Small intestine (tissue), 7 donors: ENCODE measurements around the gene GJC2. TPM values are rescaled to one million over a fixed set of nuclear protein-coding genes. Genes with fewer than 3 reads are reported as not detected.

ENCODE experiments used
- DNase-seq, 2 donors: peaks; one replicate each; pipeline versions ENCODE4 v3.0.0 to v3.0.0-alpha.2; 2013
- FAIRE-seq: peaks from 2 replicates; lab custom pipeline; 2012; peaks lifted over from hg19 to GRCh38; lab: Jason Lieb, UNC
- H3K27ac ChIP-seq, 3 donors: one replicate each; pipeline ENCODE4 v1.5.1; 2013; ENCODE audit warnings: low read length in 2 of 3, mild to moderate bottlenecking in 2 of 3, control low read depth in 1 of 3, inconsistent platforms in 1 of 3, low read depth in 1 of 3, moderate library complexity in 1 of 3
- H3K27me3 ChIP-seq, 3 donors: one replicate each; pipeline ENCODE4 v1.6.1; 2013; ENCODE audit warnings: low read length in 3 of 3, inconsistent platforms in 1 of 3; ENCODE audit not compliant: control insufficient read depth in 3 of 3, insufficient read depth in 3 of 3
- H3K36me3 ChIP-seq, 3 donors: one replicate each; pipeline ENCODE4 v1.6.1; 2013; ENCODE audit warnings: low read length in 3 of 3, inconsistent platforms in 1 of 3, low read depth in 1 of 3, mild to moderate bottlenecking in 1 of 3, moderate library complexity in 1 of 3; ENCODE audit not compliant: control insufficient read depth in 3 of 3, insufficient read depth in 2 of 3
- H3K4me1 ChIP-seq, 3 donors: one replicate each; pipeline ENCODE4 v1.6.1; 2013; ENCODE audit warnings: low read length in 2 of 3, inconsistent platforms in 1 of 3, low read depth in 1 of 3, mild to moderate bottlenecking in 1 of 3, moderate library complexity in 1 of 3; ENCODE audit not compliant: control insufficient read depth in 3 of 3, insufficient read depth in 2 of 3
- H3K4me3 ChIP-seq, 3 donors: one replicate each; pipeline ENCODE4 v1.5.1; 2013; ENCODE audit warnings: low read length in 3 of 3, control low read depth in 1 of 3, inconsistent platforms in 1 of 3, low read depth in 1 of 3, mild to moderate bottlenecking in 1 of 3, moderate library complexity in 1 of 3
- H3K9me3 ChIP-seq, 2 donors: one replicate each; pipeline ENCODE4 v1.6.1; 2013; ENCODE audit warnings: low read depth in 1 of 2, low read length in 1 of 2; ENCODE audit not compliant: control insufficient read depth in 2 of 2, insufficient read depth in 1 of 2
- WGBS, 3 donors: extraction: QIAGEN DNeasy Blood & Tissue Kit; methylation state at CpG; one replicate each; pipeline ENCODE4 v1.1.7; 2013; 5-methylcytosine and 5-hydroxymethylcytosine counted together
- polyA plus RNA-seq, 4 donors: library from polyadenylated mRNA; stranded (reverse) in 3 of 4; unstranded in 1 of 4; fragments of 200-250 nt in 3 of 4; fragments of 120-200 nt in 1 of 4; gene quantifications; one replicate each; pipeline versions ENCODE4 v1.2.1 to v1.2.3, GENCODE V29; 2013
- donor health status: healthy with polysubstance abuse.
- donor health status: control.
- donor health status: control.
- donor health status: Bipolar disorder and iron deficiency.
- donor health status: healthy.

GJC2 gene
- polyA plus RNA-seq, 4 donors = 0.27 to 1.4 (median 0.99) TPM; not detected in 1

DNA sequence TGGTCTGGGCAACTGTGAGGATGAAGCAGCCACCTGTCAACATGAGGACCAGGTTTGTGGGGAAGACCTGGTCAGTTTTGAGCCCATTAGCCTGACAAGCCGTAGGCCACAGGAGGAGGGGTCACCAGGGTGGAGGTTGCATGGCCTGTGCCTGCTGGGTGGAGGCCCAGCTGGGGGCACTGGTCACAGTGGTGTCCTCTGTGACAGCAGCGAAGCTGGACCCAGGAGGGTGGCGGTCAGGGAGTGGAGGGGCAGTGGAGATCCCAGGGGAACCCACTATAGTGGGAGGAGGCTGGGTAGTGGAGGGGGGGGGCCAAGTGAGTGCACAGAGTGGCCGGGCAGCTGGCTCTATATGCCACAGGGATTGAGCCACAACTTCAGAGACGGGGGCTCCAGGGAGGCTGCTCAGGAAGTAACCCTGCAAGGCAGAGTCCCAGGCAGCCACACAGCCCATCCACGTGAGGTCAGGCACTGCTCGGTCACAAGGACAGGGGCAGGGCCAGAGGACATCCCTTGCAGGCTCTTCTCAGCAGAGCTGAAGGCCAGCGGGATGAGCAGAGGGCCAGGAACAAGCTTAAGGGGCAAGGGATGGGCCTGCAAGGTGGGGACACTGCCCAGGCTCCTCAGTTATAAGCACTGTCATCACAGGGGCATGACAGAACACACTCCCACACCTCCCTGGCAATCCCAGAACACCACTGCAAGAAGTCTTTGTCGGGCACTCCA lies 44.3 kb upstream of the GJC2 start:
- FAIRE-seq = no peak
- no peak overlapping the region for H3K4me3 ChIP-seq
- no peaks in the 10 kb centered on the region for H3K27me3 ChIP-seq
- no peak for DNase-seq
- H3K36me3 ChIP-seq = peaks cover 0 to 46% (median 0%) of the 10 kb centered on the region in 3 donors
- 79 to 87% (median 85%) methylated on average over 8 to 9 of the region's 9 CpGs for WGBS, 3 donors
- no peak overlapping the region for H3K27ac ChIP-seq
- no peaks in the 10 kb centered on the region for H3K9me3 ChIP-seq
- peaks cover 5 to 29% (median 8%) of the 10 kb centered on the region in 3 donors for H3K4me1 ChIP-seq

DNA sequence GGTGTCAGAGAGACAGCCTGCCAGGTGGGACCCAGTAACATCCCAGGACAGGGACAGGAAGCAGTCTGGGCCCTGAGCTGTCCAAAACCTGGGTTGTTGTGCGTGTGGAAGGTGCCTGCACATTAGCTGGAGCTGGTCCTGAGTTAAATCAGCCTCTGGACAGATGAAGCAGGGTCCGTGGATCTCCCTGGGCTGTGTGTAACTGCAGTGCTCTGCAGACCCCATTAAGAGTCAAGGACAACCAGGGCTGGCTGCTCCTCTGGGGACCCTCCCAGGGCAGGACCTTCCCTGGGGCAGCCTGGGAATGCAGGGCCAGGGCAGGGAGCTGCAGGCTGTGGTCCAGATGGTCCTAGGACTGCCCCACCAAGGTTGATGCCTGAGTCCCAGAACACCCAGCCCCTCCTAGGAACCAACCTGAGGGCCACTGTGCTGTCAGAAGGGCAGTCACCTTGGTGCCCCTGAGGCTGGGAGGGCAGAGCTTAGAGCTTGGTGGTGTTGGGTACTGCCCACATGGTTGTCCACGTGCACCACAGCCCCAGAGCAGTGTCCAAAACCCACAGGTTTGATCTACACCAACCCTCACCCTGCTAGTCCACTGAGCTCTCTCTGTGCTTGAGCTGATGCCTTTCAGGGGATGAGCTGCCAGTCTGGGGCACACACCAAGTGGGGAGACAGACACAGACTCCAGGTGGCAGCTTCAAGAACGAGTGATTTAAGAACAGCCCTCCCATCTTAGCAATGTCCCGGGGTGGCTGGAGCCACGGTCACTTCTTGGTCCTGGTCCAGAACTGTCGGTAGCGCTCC lies 43.5 kb upstream of the GJC2 start:
- H3K4me3 ChIP-seq = no peak overlapping the region
- H3K4me1 ChIP-seq = peaks cover 5 to 36% (median 8%) of the 10 kb centered on the region in 3 donors
- H3K27ac ChIP-seq = no peak overlapping the region
- H3K9me3 ChIP-seq = no peaks in the 10 kb centered on the region
- FAIRE-seq = no peak
- no peak for DNase-seq
- 86 to 90% (median 89%) methylated on average over 8 of the region's 8 CpGs for WGBS, 3 donors
- no peaks in the 10 kb centered on the region for H3K27me3 ChIP-seq
- H3K36me3 ChIP-seq = peaks cover 0 to 39% (median 0%) of the 10 kb centered on the region in 3 donors

DNA sequence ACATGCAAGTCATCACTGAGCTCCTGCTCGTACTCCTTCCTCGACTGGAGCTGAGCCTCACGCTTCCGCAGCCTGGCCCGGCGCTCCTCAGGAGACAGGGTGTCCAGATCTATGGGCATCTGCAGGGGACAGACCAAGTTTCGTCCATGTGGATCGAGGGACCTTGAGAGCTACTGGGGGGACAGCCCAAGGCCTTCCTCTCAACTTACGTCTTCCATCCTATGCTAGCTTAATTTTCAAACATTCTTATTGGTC lies 43.0 kb upstream of the GJC2 start:
- Histone ChIP-seq H3K9me3 (no peaks in the 10 kb centered on the region), H3K36me3 (peaks cover 0 to 33% (median 0%) of the 10 kb centered on the region in 3 donors), H3K27me3 (no peaks in the 10 kb centered on the region), H3K4me1 (peaks cover 5 to 34% (median 8%) of the 10 kb centered on the region in 3 donors), H3K4me3 (no peak overlapping the region), H3K27ac (no peak overlapping the region)
- FAIRE-seq (no peak), DNase-seq (no peak)
- 91 to 94% (median 93%) methylated on average over 9 of the region's 9 CpGs for WGBS, 3 donors

DNA sequence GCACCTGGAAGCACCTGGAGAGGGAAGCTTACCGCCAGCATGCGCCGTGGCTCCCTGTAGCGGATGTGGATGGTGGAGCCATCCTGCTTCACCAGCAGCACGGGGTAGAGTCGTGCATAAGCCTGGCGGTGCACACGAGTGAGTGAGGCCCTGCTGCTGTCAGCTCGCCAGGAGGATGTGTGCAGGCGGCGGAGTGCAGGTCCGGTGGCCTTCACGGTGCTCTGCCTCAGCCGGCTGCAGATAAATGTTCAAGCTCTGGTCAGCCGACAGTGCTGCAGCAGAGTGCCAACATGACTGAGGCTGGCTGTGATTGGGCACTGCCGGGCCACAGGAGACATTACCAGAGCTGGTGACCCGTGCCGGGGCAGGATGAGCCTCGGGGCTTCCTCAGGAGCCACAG lies 42.1 kb upstream of the GJC2 start:
- peaks cover 5 to 38% (median 8%) of the 10 kb centered on the region in 3 donors for H3K4me1 ChIP-seq
- H3K4me3 ChIP-seq = peak overlapping the region in 1 of 3 donors; percentile 75
- H3K27ac ChIP-seq = peak overlapping the region in 1 of 3 donors; percentile 94
- DNase-seq = no peak
- whole genome bisulfite sequencing, 3 donors = 85 to 88% (median 87%) methylated on average over 19 of the region's 19 CpGs
- FAIRE-seq = no peak
- no peaks in the 10 kb centered on the region for H3K9me3 ChIP-seq
- H3K36me3 ChIP-seq = peaks cover 0 to 33% (median 0%) of the 10 kb centered on the region in 3 donors
- no peaks in the 10 kb centered on the region for H3K27me3 ChIP-seq

DNA sequence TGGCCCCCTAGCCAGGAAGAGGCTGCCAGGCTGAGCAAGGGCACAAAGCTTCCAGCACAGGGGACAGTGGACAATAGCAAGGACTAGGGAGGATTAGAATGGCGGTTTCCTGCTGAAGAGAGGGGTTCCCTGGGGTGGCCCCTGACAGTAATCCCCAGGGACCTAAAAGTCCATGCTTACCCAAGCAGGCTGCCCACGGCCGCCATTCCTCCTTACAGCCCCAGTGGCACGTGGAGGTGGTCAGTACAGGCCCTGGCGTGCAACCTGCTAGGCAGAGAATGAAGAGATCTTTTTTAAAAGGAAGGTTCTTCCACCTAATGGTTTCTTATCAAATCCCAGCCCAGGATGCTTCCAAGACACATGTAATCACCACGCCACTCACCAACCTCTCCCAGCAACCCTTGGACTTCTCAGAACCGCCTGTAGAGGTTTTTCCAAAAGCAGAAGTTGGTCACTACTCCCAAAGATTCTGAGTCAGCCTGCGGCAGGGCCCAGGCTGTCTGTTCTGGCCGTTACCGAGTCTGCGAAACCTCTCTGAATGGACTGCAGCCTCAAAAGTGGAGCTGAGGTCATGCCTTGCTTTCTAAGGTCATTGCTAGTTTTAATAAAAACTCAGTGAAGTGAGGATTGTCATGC lies 41.6 kb upstream of the GJC2 start:
- Histone ChIP-seq H3K27ac (peak overlapping the region; percentile 89 to 94 (median 92)), H3K36me3 (peaks cover 0 to 33% (median 0%) of the 10 kb centered on the region in 3 donors), H3K9me3 (no peaks in the 10 kb centered on the region), H3K4me3 (peak overlapping the region in 2 of 3 donors; percentile 75 to 99), H3K27me3 (no peaks in the 10 kb centered on the region), H3K4me1 (peaks cover 5 to 38% (median 8%) of the 10 kb centered on the region in 3 donors)
- WGBS, 3 donors = 54 to 69% (median 57%) methylated on average over 11 of the region's 11 CpGs
- FAIRE-seq (no peak), DNase-seq (no peak)

DNA sequence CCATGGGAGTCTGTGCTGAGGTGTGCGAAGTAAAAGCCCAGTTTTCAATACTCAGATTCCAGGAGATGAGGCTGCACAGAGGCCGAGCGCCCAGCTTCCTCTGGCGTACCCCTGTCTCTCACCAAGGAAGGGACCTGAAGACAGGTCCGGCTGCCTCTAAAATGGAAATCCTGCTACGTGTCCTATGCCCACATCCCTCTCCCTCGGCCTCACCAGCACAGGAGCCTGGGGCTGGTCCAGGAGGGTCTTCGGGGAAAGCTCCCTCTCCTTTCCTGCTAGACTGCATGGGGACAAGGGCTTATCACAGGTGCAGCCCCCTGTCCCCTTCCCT lies 41.0 kb upstream of the GJC2 start:
- DNase-seq (no peak), FAIRE-seq (no peak)
- peak overlapping the region; percentile 89 to 94 (median 92) for H3K27ac ChIP-seq
- H3K36me3 ChIP-seq = peaks cover 0 to 33% (median 0%) of the 10 kb centered on the region in 3 donors
- WGBS, 3 donors = 0 to 3% (median 1%) methylated on average over 8 of the region's 8 CpGs
- H3K4me3 ChIP-seq = peak overlapping the region; percentile 75 to 99 (median 84)
- H3K9me3 ChIP-seq = no peaks in the 10 kb centered on the region
- H3K4me1 ChIP-seq = peaks cover 5 to 35% (median 8%) of the 10 kb centered on the region in 3 donors
- no peaks in the 10 kb centered on the region for H3K27me3 ChIP-seq

DNA sequence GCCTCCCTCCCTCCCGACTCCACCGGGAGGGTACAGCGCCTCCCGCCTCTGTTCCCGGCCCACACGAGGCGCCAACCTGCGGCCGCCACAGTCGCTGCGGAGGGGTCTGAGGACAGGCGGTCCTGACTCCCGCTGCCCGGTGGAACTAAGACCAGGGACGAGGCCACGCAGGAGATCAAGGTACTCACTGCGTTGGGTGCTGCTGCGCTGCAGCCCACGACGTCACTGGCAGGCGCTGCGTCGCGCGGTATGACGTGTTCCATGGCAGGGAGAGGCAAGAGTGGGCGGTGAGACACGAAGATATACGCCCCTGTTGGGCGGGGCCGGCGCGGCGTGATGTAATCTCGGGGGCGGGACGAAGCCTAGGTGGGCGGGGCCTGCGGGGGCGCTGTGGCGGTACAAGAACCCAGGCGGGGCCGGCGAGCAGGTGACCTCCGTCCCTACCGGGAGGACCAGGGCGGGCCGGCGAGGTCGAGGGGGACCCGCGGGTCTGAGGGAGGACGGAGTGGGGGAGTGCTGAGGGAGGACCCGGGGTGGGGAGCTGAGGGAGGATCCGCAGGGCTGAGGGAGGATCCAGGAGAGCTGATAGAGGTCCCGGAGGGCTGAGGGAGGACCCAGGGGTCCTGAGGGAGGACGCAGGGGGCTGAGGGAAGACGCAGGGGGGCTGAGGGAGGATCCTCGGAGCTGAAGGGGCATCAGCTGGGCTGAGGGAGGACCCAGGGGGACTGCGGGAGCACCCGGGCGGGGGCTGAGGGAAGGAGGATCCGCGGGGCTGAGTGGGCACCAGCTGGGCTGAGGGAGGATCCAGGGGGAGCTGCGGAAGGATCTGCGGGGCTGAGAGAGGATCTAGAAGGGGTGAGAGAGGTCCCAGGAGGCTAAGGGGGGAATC lies 40.4 kb upstream of the GJC2 start, which contains the start of gene MRPL55:
TSS of gene MRPL55 (minus strand) at position 227 of the 889 bp plus-strand sequence. CDS start 1,039 bp downstream, outside the sequence.
- H3K27ac ChIP-seq = peak within 1 kb of the TSS; percentile 89 to 99 (median 94)
- H3K36me3 ChIP-seq = peaks cover 0 to 33% (median 0%) of the 10 kb centered on the region in 3 donors
- peak within 1 kb of the TSS; percentile 77 to 99 (median 84) for H3K4me3 ChIP-seq
- no peak for FAIRE-seq
- H3K4me1 ChIP-seq = peaks cover 5 to 30% (median 8%) of the 10 kb centered on the region in 3 donors
- WGBS, 3 donors = 0 to 1% (median 0%) methylated on average over 61 to 66 of the region's 66 CpGs
- no peaks in the 10 kb centered on the region for H3K27me3 ChIP-seq
- peak; percentile 98 to 100 for DNase-seq
- no peaks in the 10 kb centered on the region for H3K9me3 ChIP-seq
